Stimulated activated CD4-positive, alpha-beta T cell treated with anti-CD3 and anti-CD28 coated beads, Interleukin-1b, Interleukin-23, amount 100 ng/mL, for 1 hour (primary cell): Measurements from ENCODE around the gene PGS1.
"Not testable (repeated sequence)": the region's sequence is repeated elsewhere in the genome, so short reads cannot be mapped to it uniquely, and the experiment has no call there.

Source experiments
- DNase-seq, 2 donors: peaks; one replicate each; pipeline ENCODE4 v3.0.0-alpha.2; 2020; ENCODE audit warnings: low read depth in 2 of 2

PGS1 gene

GRCh38 chr17:78444392-78444791 is 65.9 kb downstream of the PGS1 start:
- no peak for DNase-seq

- no peak for DNase-seq
Measured at GRCh38 chr17:78446833-78447232, 68.4 kb downstream of the PGS1 start.

- no peak for DNase-seq
Measured at GRCh38 chr17:78448356-78448993, 70.0 kb downstream of the PGS1 start.

- DNase-seq, result no peak
Measured at GRCh38 chr17:78449983-78450595, 71.6 kb downstream of the PGS1 start.

- no peak for DNase-seq
Measured at GRCh38 chr17:78450696-78451345, 72.4 kb downstream of the PGS1 start.

GRCh38 chr17:78451753-78452152 is 73.3 kb downstream of the PGS1 start:
- DNase-seq, result no peak

GRCh38 chr17:78454346-78454745 is 75.9 kb downstream of the PGS1 start:
- no peak for DNase-seq

GRCh38 chr17:78458091-78458490 is 79.6 kb downstream of the PGS1 start:
- no peak for DNase-seq

GRCh38 chr17:78458736-78459335 is 80.4 kb downstream of the PGS1 start:
- DNase-seq, result no peak

GRCh38 chr17:78459696-78460095 is 81.2 kb downstream of the PGS1 start:
- no peak for DNase-seq

GRCh38 chr17:78460176-78460675 is 81.8 kb downstream of the PGS1 start:
- DNase-seq, result no peak

- DNase-seq, result no peak
Measured at GRCh38 chr17:78460951-78461798, 82.7 kb downstream of the PGS1 start.

- no peak for DNase-seq
Measured at GRCh38 chr17:78461799-78462053, 83.3 kb downstream of the PGS1 start.

- no peak for DNase-seq
Measured at GRCh38 chr17:78462148-78462547, 83.7 kb downstream of the PGS1 start.

- not testable (repeated sequence) for DNase-seq
Measured at GRCh38 chr17:78466109-78466785, 87.8 kb downstream of the PGS1 start.

- no peak for DNase-seq
Measured at GRCh38 chr17:78466786-78467715, 88.6 kb downstream of the PGS1 start.

GRCh38 chr17:78468366-78468765 is 89.9 kb downstream of the PGS1 start:
- DNase-seq, result no peak

GRCh38 chr17:78469443-78469842 is 91.0 kb downstream of the PGS1 start:
- DNase-seq, result no peak

- no peak for DNase-seq
Measured at GRCh38 chr17:78471635-78472034, 93.2 kb downstream of the PGS1 start.
